Liver (tissue), 9 donors: Measurements from ENCODE around the gene MARK3. TPM values are rescaled to one million over a fixed set of nuclear protein-coding genes. Genes with fewer than 3 reads are reported as not detected.

ENCODE experiments used
- DNase-seq: peaks from one replicate; pipeline ENCODE4 v3.0.0-alpha.2; 2017; ENCODE audit warnings: low spot score
- H3K27ac ChIP-seq, 2 donors: one replicate each; pipeline ENCODE4 v1.7.0; 2013; ENCODE audit warnings: inconsistent platforms in 2 of 2, low read length in 2 of 2, control low read depth in 1 of 2, low read depth in 1 of 2, mild to moderate bottlenecking in 1 of 2
- H3K27me3 ChIP-seq, 4 donors: one replicate each; pipeline versions ENCODE4 v1.6.1 to v1.7.0; 2013; ENCODE audit warnings: low read length in 3 of 4, inconsistent platforms in 1 of 4, mild to moderate bottlenecking in 1 of 4, moderate library complexity in 1 of 4; ENCODE audit not compliant: control insufficient read depth in 4 of 4, insufficient read depth in 4 of 4
- H3K36me3 ChIP-seq, 4 donors: one replicate each; pipeline versions ENCODE4 v1.6.1 to v1.7.0; 2013; ENCODE audit warnings: low read length in 3 of 4, mild to moderate bottlenecking in 3 of 4, low read depth in 1 of 4, moderate library complexity in 1 of 4; ENCODE audit not compliant: control insufficient read depth in 4 of 4, insufficient read depth in 3 of 4
- H3K4me1 ChIP-seq, 4 donors: one replicate each; pipeline versions ENCODE4 v1.6.1 to v1.7.0; 2013; ENCODE audit warnings: low read length in 3 of 4, mild to moderate bottlenecking in 3 of 4, moderate library complexity in 1 of 4; ENCODE audit not compliant: control insufficient read depth in 4 of 4, insufficient read depth in 4 of 4
- H3K4me3 ChIP-seq, 3 donors: one replicate each; pipeline versions ENCODE4 v1.6.1 to v1.7.0; 2013; ENCODE audit warnings: low read length in 3 of 3, control low read depth in 1 of 3, low read depth in 1 of 3, mild to moderate bottlenecking in 1 of 3
- H3K9ac ChIP-seq, 2 donors: one replicate each; pipeline ENCODE4 v1.7.0; 2013; ENCODE audit warnings: low read length in 2 of 2, mild to moderate bottlenecking in 2 of 2, moderate library complexity in 2 of 2, control low read depth in 1 of 2, low read depth in 1 of 2
- H3K9me3 ChIP-seq, 4 donors: one replicate each; pipeline versions ENCODE4 v1.6.1 to v1.7.0; 2013; ENCODE audit warnings: low read length in 3 of 4; ENCODE audit not compliant: control insufficient read depth in 4 of 4
- EGR1 ChIP-seq, 2 donors: IDR thresholded peaks; 2 replicates each; pipeline ENCODE4 v1.6.1; 2016 to 2018; ENCODE audit warnings: antibody characterized with exemption in 2 of 2, low read depth in 2 of 2
- FOXA1 ChIP-seq: IDR thresholded peaks from 2 replicates; pipeline ENCODE4 v1.6.1; 2016; ENCODE audit warnings: antibody characterized with exemption
- FOXA2 ChIP-seq: IDR thresholded peaks from 2 replicates; pipeline ENCODE4 v1.6.1; 2016; ENCODE audit warnings: antibody characterized with exemption
- GABPA ChIP-seq, 2 donors: IDR thresholded peaks in 1 of 2; conservative IDR thresholded peaks in 1 of 2; 2 replicates each; pipeline ENCODE4 v1.6.1; 2016; ENCODE audit warnings: antibody characterized with exemption in 2 of 2, mild to moderate bottlenecking in 1 of 2, moderate library complexity in 1 of 2
- HNF4A ChIP-seq, 2 donors: conservative IDR thresholded peaks; 2 replicates each; pipeline ENCODE4 v1.6.1; 2016; ENCODE audit warnings: antibody characterized with exemption in 2 of 2, mild to moderate bottlenecking in 2 of 2
- HNF4G ChIP-seq: IDR thresholded peaks from 2 replicates; pipeline ENCODE4 v1.6.1; 2016; ENCODE audit warnings: antibody characterized with exemption
- JUND ChIP-seq, 2 donors: IDR thresholded peaks; 2 replicates each; pipeline ENCODE4 v1.6.1; 2016; ENCODE audit warnings: antibody characterized with exemption in 2 of 2
- NR2F2 ChIP-seq: IDR thresholded peaks from 2 replicates; pipeline ENCODE4 v1.6.1; 2016; ENCODE audit warnings: antibody characterized with exemption
- RAD21 ChIP-seq, 2 donors: IDR thresholded peaks; 2 replicates each; pipeline ENCODE4 v1.6.1; 2016; ENCODE audit warnings: antibody characterized with exemption in 2 of 2, mild to moderate bottlenecking in 2 of 2
- RXRA ChIP-seq, 2 donors: IDR thresholded peaks; 2 replicates each; pipeline ENCODE4 v1.6.1; 2017 to 2018; ENCODE audit warnings: antibody characterized with exemption in 2 of 2, mild to moderate bottlenecking in 1 of 2
- SP1 ChIP-seq: IDR thresholded peaks from 2 replicates; pipeline ENCODE4 v1.6.1; 2018; ENCODE audit warnings: antibody characterized with exemption, mild to moderate bottlenecking
- YY1 ChIP-seq: IDR thresholded peaks from 2 replicates; pipeline ENCODE4 v1.6.1; 2016; ENCODE audit warnings: antibody characterized with exemption, mild to moderate bottlenecking
- WGBS: extraction: QIAGEN DNeasy Blood & Tissue Kit; methylation state at CpG from one replicate; pipeline ENCODE4 v1.1.7; 2013; 5-methylcytosine and 5-hydroxymethylcytosine counted together
- polyA plus RNA-seq, 2 donors: library from polyadenylated mRNA; stranded (reverse) in 1 of 2; unstranded in 1 of 2; fragments of 200-250 nt in 1 of 2; fragments of >200 nt in 1 of 2; fragmentation: Nextera tagmentation in 1 of 2; extraction: Ambion mirVana in 1 of 2; gene quantifications; one replicate each; pipeline versions ENCODE4 v1.2.1 to v1.2.3, GENCODE V29; 2013 to 2015
- total RNA-seq, 2 donors: library from RNA; depleted of rRNA; stranded (reverse); fragments of >200 nt; gene quantifications; one replicate each; pipeline ENCODE4 v1.2.3, GENCODE V29; 2014
- TF ChIP-seq, protein P1 (sequence below): IDR thresholded peaks from 2 replicates; pipeline ENCODE4 v1.6.1; 2016; ENCODE audit warnings: antibody characterized with exemption
- TF ChIP-seq, protein P2 (sequence below): IDR thresholded peaks from 2 replicates; pipeline ENCODE4 v1.6.1; 2016; ENCODE audit warnings: antibody characterized with exemption
- TF ChIP-seq, protein P3 (sequence below): IDR thresholded peaks from 2 replicates; pipeline ENCODE4 v1.6.1; 2016; ENCODE audit warnings: antibody characterized with exemption
- TF ChIP-seq, protein P4 (sequence below): fragments of 150-350 bp; IDR thresholded peaks from 2 replicates; pipeline ENCODE4 v1.5.1; 2017; ENCODE audit warnings: improper control_type of control experiment, low read depth, low read length; ENCODE audit not compliant: missing input control
- donor health status: healthy.
- donor health status: healthy.
- donor health status: healthy.
- donor health status: healthy.
- donor health status: healthy.

MARK3 gene
- total and polyA plus RNA-seq, 4 donors = 14.1 to 86.0 (median 33.0) TPM

DNA sequence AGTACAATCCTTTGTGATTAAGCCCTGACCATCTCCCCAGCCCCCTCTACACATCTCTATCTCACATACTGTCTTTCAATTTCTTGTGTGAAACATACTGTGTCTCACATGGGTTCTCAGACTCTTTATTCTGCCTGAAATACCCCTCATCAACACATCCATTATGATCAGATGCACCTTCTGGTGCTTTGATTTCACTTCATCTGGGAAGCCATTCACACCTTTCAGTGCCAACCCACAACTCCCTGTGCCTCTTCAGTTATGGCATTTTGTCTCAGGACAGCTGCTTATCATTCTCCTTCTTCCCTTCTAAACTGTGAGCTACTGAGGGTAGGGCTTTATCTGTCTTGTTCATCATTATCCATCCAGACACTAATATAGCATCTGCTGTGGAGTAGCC, 78.6 kb downstream of the MARK3 start:
- no peak for DNase-seq
- no peak overlapping the region for H3K9ac ChIP-seq
- no peaks in the 10 kb centered on the region for H3K4me1 ChIP-seq
- no peaks in the 10 kb centered on the region for H3K27me3 ChIP-seq
- no peaks in the 10 kb centered on the region for H3K9me3 ChIP-seq
- TF ChIP-seq, protein P1, sequence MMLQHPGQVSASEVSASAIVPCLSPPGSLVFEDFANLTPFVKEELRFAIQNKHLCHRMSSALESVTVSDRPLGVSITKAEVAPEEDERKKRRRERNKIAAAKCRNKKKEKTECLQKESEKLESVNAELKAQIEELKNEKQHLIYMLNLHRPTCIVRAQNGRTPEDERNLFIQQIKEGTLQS = no peak
- TF ChIP-seq RXRA (IDR thresholded peaks at IDR 0.05) = no peak
- TF ChIP-seq HNF4A (conservative IDR thresholded peaks at IDR 0.05) = no peak
- TF ChIP-seq JUND (IDR thresholded peaks at IDR 0.05) = no peak
- no peak for TF ChIP-seq NR2F2
- no peak for TF ChIP-seq FOXA1
- TF ChIP-seq GABPA (IDR thresholded peaks at IDR 0.05 in 1 of 2, conservative IDR thresholded peaks at IDR 0.05 in 1 of 2) = no peak
- TF ChIP-seq, protein P2, sequence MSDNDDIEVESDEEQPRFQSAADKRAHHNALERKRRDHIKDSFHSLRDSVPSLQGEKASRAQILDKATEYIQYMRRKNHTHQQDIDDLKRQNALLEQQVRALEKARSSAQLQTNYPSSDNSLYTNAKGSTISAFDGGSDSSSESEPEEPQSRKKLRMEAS = no peak
- no peak for TF ChIP-seq FOXA2
- TF ChIP-seq, protein P3, sequence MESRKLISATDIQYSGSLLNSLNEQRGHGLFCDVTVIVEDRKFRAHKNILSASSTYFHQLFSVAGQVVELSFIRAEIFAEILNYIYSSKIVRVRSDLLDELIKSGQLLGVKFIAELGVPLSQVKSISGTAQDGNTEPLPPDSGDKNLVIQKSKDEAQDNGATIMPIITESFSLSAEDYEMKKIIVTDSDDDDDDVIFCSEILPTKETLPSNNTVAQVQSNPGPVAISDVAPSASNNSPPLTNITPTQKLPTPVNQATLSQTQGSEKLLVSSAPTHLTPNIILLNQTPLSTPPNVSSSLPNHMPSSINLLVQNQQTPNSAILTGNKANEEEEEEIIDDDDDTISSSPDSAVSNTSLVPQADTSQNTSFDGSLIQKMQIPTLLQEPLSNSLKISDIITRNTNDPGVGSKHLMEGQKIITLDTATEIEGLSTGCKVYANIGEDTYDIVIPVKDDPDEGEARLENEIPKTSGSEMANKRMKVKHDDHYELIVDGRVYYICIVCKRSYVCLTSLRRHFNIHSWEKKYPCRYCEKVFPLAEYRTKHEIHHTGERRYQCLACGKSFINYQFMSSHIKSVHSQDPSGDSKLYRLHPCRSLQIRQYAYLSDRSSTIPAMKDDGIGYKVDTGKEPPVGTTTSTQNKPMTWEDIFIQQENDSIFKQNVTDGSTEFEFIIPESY = no peak
- TF ChIP-seq, protein P4, sequence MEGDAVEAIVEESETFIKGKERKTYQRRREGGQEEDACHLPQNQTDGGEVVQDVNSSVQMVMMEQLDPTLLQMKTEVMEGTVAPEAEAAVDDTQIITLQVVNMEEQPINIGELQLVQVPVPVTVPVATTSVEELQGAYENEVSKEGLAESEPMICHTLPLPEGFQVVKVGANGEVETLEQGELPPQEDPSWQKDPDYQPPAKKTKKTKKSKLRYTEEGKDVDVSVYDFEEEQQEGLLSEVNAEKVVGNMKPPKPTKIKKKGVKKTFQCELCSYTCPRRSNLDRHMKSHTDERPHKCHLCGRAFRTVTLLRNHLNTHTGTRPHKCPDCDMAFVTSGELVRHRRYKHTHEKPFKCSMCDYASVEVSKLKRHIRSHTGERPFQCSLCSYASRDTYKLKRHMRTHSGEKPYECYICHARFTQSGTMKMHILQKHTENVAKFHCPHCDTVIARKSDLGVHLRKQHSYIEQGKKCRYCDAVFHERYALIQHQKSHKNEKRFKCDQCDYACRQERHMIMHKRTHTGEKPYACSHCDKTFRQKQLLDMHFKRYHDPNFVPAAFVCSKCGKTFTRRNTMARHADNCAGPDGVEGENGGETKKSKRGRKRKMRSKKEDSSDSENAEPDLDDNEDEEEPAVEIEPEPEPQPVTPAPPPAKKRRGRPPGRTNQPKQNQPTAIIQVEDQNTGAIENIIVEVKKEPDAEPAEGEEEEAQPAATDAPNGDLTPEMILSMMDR = no peak
- TF ChIP-seq HNF4G = no peak
- no peak for TF ChIP-seq RAD21 (IDR thresholded peaks at IDR 0.05)
- no peak for TF ChIP-seq YY1
- TF ChIP-seq EGR1 (IDR thresholded peaks at IDR 0.05; ENCODE audit: low read depth in 2 of 2) = no peak
- TF ChIP-seq SP1 = no peak
- H3K36me3 ChIP-seq = peaks cover 6 to 40% (median 37%) of the 10 kb centered on the region in 4 donors
- no peak overlapping the region for H3K27ac ChIP-seq
- no peak overlapping the region for H3K4me3 ChIP-seq

DNA sequence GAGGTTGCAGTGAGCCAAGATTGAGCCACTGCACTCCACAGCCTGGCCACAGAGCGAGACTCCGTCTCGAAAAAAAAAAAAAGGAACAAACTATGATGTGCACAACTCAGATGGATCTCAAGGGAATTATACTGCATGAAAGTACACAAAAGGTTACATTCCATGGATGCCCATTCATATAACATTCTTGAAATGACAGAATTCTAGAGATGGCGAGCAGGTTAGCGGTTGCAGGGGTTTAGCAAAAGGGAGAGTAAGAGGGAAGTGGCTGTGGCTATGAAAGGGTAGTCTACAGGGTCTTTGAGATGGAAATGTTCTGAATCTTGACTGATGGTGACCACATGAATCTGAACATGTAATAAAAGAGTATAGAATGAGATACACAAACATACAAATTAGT, 87.7 kb downstream of the MARK3 start:
- Histone ChIP-seq H3K4me3 (no peak overlapping the region), H3K27me3 (no peaks in the 10 kb centered on the region), H3K4me1 (no peaks in the 10 kb centered on the region), H3K27ac (no peak overlapping the region), H3K36me3 (peaks cover 8 to 47% (median 40%) of the 10 kb centered on the region in 4 donors), H3K9ac (no peak overlapping the region), H3K9me3 (no peaks in the 10 kb centered on the region)
- 98% methylated on average over 5 of the region's 5 CpGs for WGBS
- TF ChIP-seq, protein P2 = no peak
- TF ChIP-seq EGR1 (IDR thresholded peaks at IDR 0.05; ENCODE audit: low read depth in 2 of 2) (no peak), YY1 (no peak), RXRA (IDR thresholded peaks at IDR 0.05) (no peak), GABPA (IDR thresholded peaks at IDR 0.05 in 1 of 2, conservative IDR thresholded peaks at IDR 0.05 in 1 of 2) (no peak), FOXA1 (no peak), SP1 (no peak), RAD21 (IDR thresholded peaks at IDR 0.05) (no peak), HNF4G (no peak)
- TF ChIP-seq, protein P4 = no peak
- TF ChIP-seq, protein P3 = no peak
- no peak for DNase-seq
